Body of pancreas (tissue), 4 donors: ENCODE results near the gene C2CD4A. TPM values are rescaled to one million over a fixed set of nuclear protein-coding genes. Genes with fewer than 3 reads are reported as not detected.
A peak's percentile ranks its signal among the peaks of the same experiment; 100 is the strongest.

Source experiments
- ATAC-seq: fragments of 150-250 bp; one replicate; pipeline ENCODE4 v1.9.1; 2016
- DNase-seq, 4 donors: peaks; one replicate each; pipeline ENCODE4 v3.0.0-alpha.2; 2019
- H3K27ac ChIP-seq, 4 donors: fragments of 200-600 bp; sonication (generic); 1 replicate in 3 of 4; 2 replicates in 1 of 4; pipeline versions ENCODE4 v1.5.1 to v1.6.1; 2016 to 2019; ENCODE audit warnings: mild to moderate bottlenecking in 1 of 4, mixed read lengths in 1 of 4, moderate library complexity in 1 of 4
- H3K27me3 ChIP-seq, 2 donors: fragments of 200-600 bp; sonication (generic); one replicate each; pipeline ENCODE4 v1.6.0; 2016; ENCODE audit warnings: mild to moderate bottlenecking in 1 of 2
- H3K36me3 ChIP-seq, 2 donors: fragments of 200-600 bp; sonication (generic); replicated peaks in 1 of 2; 2 replicates each; pipeline ENCODE4 v1.5.1; 2016; ENCODE audit warnings: low read depth in 2 of 2; ENCODE audit not compliant: insufficient read depth in 1 of 2
- H3K4me1 ChIP-seq: fragments of 200-600 bp; sonication (generic); one replicate; pipeline ENCODE4 v1.6.0; 2016
- H3K4me3 ChIP-seq, 2 donors: fragments of 200-600 bp; sonication (generic); 1 replicate in 1 of 2; 2 replicates in 1 of 2; pipeline ENCODE4 v1.5.1; 2016 to 2019
- H3K9me3 ChIP-seq, 3 donors: fragments of 200-600 bp; sonication (generic); 1 replicate in 2 of 3; 2 replicates in 1 of 3; pipeline ENCODE4 v1.5.1; 2016
- POLR2A ChIP-seq, 3 donors: fragments of 450-650 bp; IDR thresholded peaks; one replicate each; pipeline ENCODE4 v1.6.1; 2016; ENCODE audit warnings: antibody characterized with exemption in 3 of 3, mild to moderate bottlenecking in 2 of 3
- WGBS, 2 donors: methylation state at CpG; one replicate each; pipeline ENCODE4 v1.1.5; 2017; 5-methylcytosine and 5-hydroxymethylcytosine counted together
- intact Hi-C: fragments of 100-400 bp; cut with DNase I; formaldehyde crosslinking; loops from one replicate; pipeline ENCODE4 v1.15.1; 2023
- total RNA-seq, 2 donors: library from RNA; depleted of rRNA; stranded (reverse); fragments of >200 nt; gene quantifications; one replicate each; pipeline ENCODE4 v1.1.0, GENCODE V29; 2016
- TF ChIP-seq, protein P1 (sequence below), 7 experiments: fragments of 450-650 bp in 4 of 7; fragments of 200-600 bp in 3 of 7; sonication (generic) in 3 of 7; IDR thresholded peaks; one replicate each; pipeline ENCODE4 v1.5.1; 2016 to 2019; ENCODE audit warnings: antibody characterized with exemption in 7 of 7

The C2CD4A gene
- total RNA-seq, 2 donors from 2014 or later, result 1.6 to 2.1 TPM

- no peak overlapping the region for H3K4me3 ChIP-seq
- no peaks in the 10 kb centered on the region for H3K9me3 ChIP-seq
- no peak overlapping the region for H3K27ac ChIP-seq
- H3K4me1 ChIP-seq, result peaks cover 15% of the 10 kb centered on the region
- H3K27me3 ChIP-seq, result no peaks in the 10 kb centered on the region
- ATAC-seq (no peak), DNase-seq (no peak)
- no peaks in the 10 kb centered on the region for H3K36me3 ChIP-seq
- 73 to 74% methylated on average over 2 of the region's 2 CpGs for WGBS, 2 donors
- TF ChIP-seq, protein P1, sequence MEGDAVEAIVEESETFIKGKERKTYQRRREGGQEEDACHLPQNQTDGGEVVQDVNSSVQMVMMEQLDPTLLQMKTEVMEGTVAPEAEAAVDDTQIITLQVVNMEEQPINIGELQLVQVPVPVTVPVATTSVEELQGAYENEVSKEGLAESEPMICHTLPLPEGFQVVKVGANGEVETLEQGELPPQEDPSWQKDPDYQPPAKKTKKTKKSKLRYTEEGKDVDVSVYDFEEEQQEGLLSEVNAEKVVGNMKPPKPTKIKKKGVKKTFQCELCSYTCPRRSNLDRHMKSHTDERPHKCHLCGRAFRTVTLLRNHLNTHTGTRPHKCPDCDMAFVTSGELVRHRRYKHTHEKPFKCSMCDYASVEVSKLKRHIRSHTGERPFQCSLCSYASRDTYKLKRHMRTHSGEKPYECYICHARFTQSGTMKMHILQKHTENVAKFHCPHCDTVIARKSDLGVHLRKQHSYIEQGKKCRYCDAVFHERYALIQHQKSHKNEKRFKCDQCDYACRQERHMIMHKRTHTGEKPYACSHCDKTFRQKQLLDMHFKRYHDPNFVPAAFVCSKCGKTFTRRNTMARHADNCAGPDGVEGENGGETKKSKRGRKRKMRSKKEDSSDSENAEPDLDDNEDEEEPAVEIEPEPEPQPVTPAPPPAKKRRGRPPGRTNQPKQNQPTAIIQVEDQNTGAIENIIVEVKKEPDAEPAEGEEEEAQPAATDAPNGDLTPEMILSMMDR (IDR thresholded peaks at IDR 0.05), result no peak
- TF ChIP-seq POLR2A (IDR thresholded peaks at IDR 0.05), result no peak
- intact Hi-C loops, result no loop called here
Observed at GRCh38 chr15:62089616-62090015, 22.8 kb downstream of the C2CD4A start.

GRCh38 chr15:62090988-62091387 lies 24.2 kb downstream of the C2CD4A start:
- peaks cover 15% of the 10 kb centered on the region for H3K4me1 ChIP-seq
- no peak for TF ChIP-seq POLR2A (IDR thresholded peaks at IDR 0.05)
- TF ChIP-seq, protein P1 (IDR thresholded peaks at IDR 0.05), result no peak
- no peaks in the 10 kb centered on the region for H3K36me3 ChIP-seq
- no peak for DNase-seq
- 87 to 89% methylated on average over 7 of the region's 7 CpGs for WGBS, 2 donors
- no peaks in the 10 kb centered on the region for H3K27me3 ChIP-seq
- no peak overlapping the region for H3K27ac ChIP-seq
- no peaks in the 10 kb centered on the region for H3K9me3 ChIP-seq
- intact Hi-C loops, result no loop called here
- ATAC-seq, result no peak
- no peak overlapping the region for H3K4me3 ChIP-seq

DNA sequence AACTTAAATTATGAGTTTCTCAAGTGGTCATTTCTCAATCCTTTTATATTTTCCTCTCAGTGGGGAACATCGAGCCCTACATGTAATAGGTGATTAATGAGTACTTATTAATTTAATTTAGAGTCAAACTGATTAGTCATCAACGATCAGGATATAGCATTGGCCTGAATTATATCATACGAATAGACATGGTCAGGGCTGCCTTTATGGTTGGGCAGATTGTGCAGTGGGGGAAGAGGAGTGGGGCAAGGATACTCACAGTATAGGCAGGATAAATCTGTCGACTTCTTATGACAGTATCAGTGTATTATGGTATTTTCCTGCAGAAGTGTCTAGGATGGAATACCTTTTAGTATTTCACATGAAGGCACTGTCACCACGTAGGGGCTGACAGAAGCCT lies 27.0 kb downstream of the C2CD4A start:
- no peak for TF ChIP-seq POLR2A (IDR thresholded peaks at IDR 0.05)
- TF ChIP-seq, protein P1 (IDR thresholded peaks at IDR 0.05), result no peak
- ATAC-seq (no peak), DNase-seq (no peak)
- Histone ChIP-seq H3K4me3 (no peak overlapping the region), H3K9me3 (no peaks in the 10 kb centered on the region), H3K4me1 (peaks cover 3% of the 10 kb centered on the region), H3K27ac (no peak overlapping the region), H3K36me3 (no peaks in the 10 kb centered on the region), H3K27me3 (no peaks in the 10 kb centered on the region)
- intact Hi-C loops, result no loop called here
- WGBS, 2 donors, result 82% methylated on average over 5 of the region's 5 CpGs

DNA sequence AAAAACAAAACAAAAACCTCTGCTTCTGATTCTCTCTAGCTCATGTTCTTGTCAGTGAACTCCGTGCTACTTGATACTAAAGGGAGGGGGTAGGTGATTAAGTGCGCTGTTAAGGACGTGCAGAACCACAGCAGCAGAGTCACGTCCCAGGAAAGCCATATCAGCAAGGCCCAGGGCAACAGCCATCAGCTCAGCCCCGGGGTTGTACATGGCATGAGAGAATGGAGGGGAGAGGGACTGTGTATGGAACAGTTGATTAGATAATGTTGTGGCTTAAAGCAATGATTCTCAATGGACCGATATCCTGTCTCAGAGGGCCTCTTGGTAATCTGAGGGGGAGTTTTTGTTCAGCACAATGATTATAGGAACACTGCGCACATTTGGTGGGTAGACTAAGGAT lies 27.6 kb downstream of the C2CD4A start:
- H3K4me1 ChIP-seq, result peaks cover 8% of the 10 kb centered on the region
- DNase-seq (no peak), ATAC-seq (no peak)
- H3K27me3 ChIP-seq, result no peaks in the 10 kb centered on the region
- H3K36me3 ChIP-seq, result no peaks in the 10 kb centered on the region
- H3K27ac ChIP-seq, result no peak overlapping the region
- no peak for TF ChIP-seq POLR2A (IDR thresholded peaks at IDR 0.05)
- TF ChIP-seq, protein P1 (IDR thresholded peaks at IDR 0.05), result no peak
- 63 to 69% methylated on average over 7 of the region's 7 CpGs for WGBS, 2 donors
- no peaks in the 10 kb centered on the region for H3K9me3 ChIP-seq
- no peak overlapping the region for H3K4me3 ChIP-seq
- intact Hi-C loops, result no loop called here

- H3K9me3 ChIP-seq, result no peaks in the 10 kb centered on the region
- ATAC-seq, result peak; percentile 86
- WGBS, 2 donors, result 29 to 46% methylated on average over 7 of the region's 7 CpGs
Observed at GRCh38 chr15:62099094-62099601, 32.4 kb downstream of the C2CD4A start.

More at GRCh38 chr15:62099094-62099601, 32.4 kb downstream of the C2CD4A start:
- intact Hi-C loops, result no loop called here
- H3K4me1 ChIP-seq, result peaks cover 12% of the 10 kb centered on the region
- no peaks in the 10 kb centered on the region for H3K27me3 ChIP-seq
- TF ChIP-seq, protein P1 (IDR thresholded peaks at IDR 0.05), result no peak
- TF ChIP-seq POLR2A (IDR thresholded peaks at IDR 0.05), result no peak
- H3K4me3 ChIP-seq, result no peak overlapping the region
- H3K36me3 ChIP-seq, result no peaks in the 10 kb centered on the region
- H3K27ac ChIP-seq, result peak overlapping the region; percentile 54 to 72 (median 63)
- DNase-seq, result peak in 3 of 4 donors; percentile 38 to 56 (median 39)
